ENCODE results near the gene ABHD1.

DNA sequence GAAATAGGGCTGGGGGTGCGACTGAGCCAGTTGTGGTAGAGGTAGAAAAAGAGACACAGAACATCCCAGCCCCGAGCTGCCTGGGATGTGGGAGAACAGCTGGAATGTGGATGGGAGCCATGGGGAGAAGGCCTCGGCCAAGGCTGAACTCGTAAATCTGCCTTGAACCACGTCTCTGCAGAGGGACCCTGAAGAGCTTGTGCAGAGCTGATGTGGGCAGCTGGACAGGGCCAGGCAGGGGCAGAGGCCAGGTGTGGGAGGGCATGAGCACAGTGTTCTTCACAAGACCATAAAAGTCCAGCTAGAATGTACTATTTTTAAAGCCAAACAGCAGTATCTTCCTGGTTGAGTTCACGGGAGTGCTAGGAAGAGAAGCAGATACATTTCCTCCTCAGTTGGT is 30.9 kb downstream of the ABHD1 start:
- TF ChIP-seq, protein P1, sequence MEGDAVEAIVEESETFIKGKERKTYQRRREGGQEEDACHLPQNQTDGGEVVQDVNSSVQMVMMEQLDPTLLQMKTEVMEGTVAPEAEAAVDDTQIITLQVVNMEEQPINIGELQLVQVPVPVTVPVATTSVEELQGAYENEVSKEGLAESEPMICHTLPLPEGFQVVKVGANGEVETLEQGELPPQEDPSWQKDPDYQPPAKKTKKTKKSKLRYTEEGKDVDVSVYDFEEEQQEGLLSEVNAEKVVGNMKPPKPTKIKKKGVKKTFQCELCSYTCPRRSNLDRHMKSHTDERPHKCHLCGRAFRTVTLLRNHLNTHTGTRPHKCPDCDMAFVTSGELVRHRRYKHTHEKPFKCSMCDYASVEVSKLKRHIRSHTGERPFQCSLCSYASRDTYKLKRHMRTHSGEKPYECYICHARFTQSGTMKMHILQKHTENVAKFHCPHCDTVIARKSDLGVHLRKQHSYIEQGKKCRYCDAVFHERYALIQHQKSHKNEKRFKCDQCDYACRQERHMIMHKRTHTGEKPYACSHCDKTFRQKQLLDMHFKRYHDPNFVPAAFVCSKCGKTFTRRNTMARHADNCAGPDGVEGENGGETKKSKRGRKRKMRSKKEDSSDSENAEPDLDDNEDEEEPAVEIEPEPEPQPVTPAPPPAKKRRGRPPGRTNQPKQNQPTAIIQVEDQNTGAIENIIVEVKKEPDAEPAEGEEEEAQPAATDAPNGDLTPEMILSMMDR (IDR thresholded peaks at IDR 0.05) = no peak
- TF ChIP-seq, protein P2, sequence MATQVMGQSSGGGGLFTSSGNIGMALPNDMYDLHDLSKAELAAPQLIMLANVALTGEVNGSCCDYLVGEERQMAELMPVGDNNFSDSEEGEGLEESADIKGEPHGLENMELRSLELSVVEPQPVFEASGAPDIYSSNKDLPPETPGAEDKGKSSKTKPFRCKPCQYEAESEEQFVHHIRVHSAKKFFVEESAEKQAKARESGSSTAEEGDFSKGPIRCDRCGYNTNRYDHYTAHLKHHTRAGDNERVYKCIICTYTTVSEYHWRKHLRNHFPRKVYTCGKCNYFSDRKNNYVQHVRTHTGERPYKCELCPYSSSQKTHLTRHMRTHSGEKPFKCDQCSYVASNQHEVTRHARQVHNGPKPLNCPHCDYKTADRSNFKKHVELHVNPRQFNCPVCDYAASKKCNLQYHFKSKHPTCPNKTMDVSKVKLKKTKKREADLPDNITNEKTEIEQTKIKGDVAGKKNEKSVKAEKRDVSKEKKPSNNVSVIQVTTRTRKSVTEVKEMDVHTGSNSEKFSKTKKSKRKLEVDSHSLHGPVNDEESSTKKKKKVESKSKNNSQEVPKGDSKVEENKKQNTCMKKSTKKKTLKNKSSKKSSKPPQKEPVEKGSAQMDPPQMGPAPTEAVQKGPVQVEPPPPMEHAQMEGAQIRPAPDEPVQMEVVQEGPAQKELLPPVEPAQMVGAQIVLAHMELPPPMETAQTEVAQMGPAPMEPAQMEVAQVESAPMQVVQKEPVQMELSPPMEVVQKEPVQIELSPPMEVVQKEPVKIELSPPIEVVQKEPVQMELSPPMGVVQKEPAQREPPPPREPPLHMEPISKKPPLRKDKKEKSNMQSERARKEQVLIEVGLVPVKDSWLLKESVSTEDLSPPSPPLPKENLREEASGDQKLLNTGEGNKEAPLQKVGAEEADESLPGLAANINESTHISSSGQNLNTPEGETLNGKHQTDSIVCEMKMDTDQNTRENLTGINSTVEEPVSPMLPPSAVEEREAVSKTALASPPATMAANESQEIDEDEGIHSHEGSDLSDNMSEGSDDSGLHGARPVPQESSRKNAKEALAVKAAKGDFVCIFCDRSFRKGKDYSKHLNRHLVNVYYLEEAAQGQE (IDR thresholded peaks at IDR 0.05; ENCODE audit: insufficient read depth in 1 of 2, low read depth in 2 of 2, low read length in 1 of 2) = no peak
- TF ChIP-seq POLR2AphosphoS5 (IDR thresholded peaks at IDR 0.05; ENCODE audit: low read depth, low read length) (no peak), SIN3A (IDR thresholded peaks at IDR 0.05; ENCODE audit: borderline replicate concordance, insufficient read depth, low read depth, low read length) (no peak), TCF7L2 (IDR thresholded peaks at IDR 0.05; ENCODE audit: low read depth, low read length) (no peak)
